Inflammatory macrophage treated with lipopolysaccharide for 1 hour (primary cell): Measurements from ENCODE around the gene SMYD3.
A peak's percentile ranks its signal among the peaks of the same experiment; 100 is the strongest.

Experiments used
- DNase-seq, 2 donors: peaks; one replicate each; pipeline ENCODE4 v3.0.0-alpha.2; 2020 to 2022

The SMYD3 gene

GRCh38 chr1:245810181-245810769 is 696.8 kb downstream of the SMYD3 start:
- DNase-seq, result no peak

- no peak for DNase-seq
Observed at GRCh38 chr1:245809361-245809760, 697.7 kb downstream of the SMYD3 start.

GRCh38 chr1:245807954-245808719 is 698.9 kb downstream of the SMYD3 start:
- no peak for DNase-seq

- DNase-seq, result peak in 1 of 2 donors; percentile 13
Observed at GRCh38 chr1:245807306-245807705, 699.8 kb downstream of the SMYD3 start.

GRCh38 chr1:245805532-245805931 is 701.5 kb downstream of the SMYD3 start:
- no peak for DNase-seq

GRCh38 chr1:245804696-245805095 is 702.4 kb downstream of the SMYD3 start:
- no peak for DNase-seq

GRCh38 chr1:245803666-245804037 is 703.4 kb downstream of the SMYD3 start:
- DNase-seq, result no peak

- no peak for DNase-seq
Observed at GRCh38 chr1:245802941-245803665, 704.0 kb downstream of the SMYD3 start.

GRCh38 chr1:245800901-245801605 is 706.0 kb downstream of the SMYD3 start:
- no peak for DNase-seq

GRCh38 chr1:245798349-245798711 is 708.7 kb downstream of the SMYD3 start:
- no peak for DNase-seq

GRCh38 chr1:245797592-245798348 is 709.3 kb downstream of the SMYD3 start:
- DNase-seq, result peak; percentile 18 to 42

GRCh38 chr1:245791410-245792312 is 715.4 kb downstream of the SMYD3 start:
- no peak for DNase-seq

- DNase-seq, result no peak
Observed at GRCh38 chr1:245790441-245790840, 716.6 kb downstream of the SMYD3 start.

- DNase-seq, result no peak
Observed at GRCh38 chr1:245788886-245789285, 718.2 kb downstream of the SMYD3 start.

GRCh38 chr1:245788269-245788668 is 718.8 kb downstream of the SMYD3 start:
- DNase-seq, result no peak

GRCh38 chr1:245786948-245787347 is 720.1 kb downstream of the SMYD3 start:
- DNase-seq, result no peak

GRCh38 chr1:245779797-245780755 is 727.0 kb downstream of the SMYD3 start:
- DNase-seq, result no peak

GRCh38 chr1:245777752-245778151 is 729.3 kb downstream of the SMYD3 start:
- DNase-seq, result no peak

GRCh38 chr1:245776694-245777332 is 730.3 kb downstream of the SMYD3 start:
- DNase-seq, result no peak

- DNase-seq, result no peak
Observed at GRCh38 chr1:245776139-245776538, 730.9 kb downstream of the SMYD3 start.
